NCI-H187 treated with DMSO at 0.1 percent for 48 hours (cell line): ENCODE measurements around the gene GNAO1.
A peak's percentile ranks its signal among the peaks of the same experiment; 100 is the strongest.

Source experiments
- DNase-seq: peaks from one replicate; lab custom pipeline; 2025; lab: John Stamatoyannopoulos, UW

GNAO1 gene

DNA sequence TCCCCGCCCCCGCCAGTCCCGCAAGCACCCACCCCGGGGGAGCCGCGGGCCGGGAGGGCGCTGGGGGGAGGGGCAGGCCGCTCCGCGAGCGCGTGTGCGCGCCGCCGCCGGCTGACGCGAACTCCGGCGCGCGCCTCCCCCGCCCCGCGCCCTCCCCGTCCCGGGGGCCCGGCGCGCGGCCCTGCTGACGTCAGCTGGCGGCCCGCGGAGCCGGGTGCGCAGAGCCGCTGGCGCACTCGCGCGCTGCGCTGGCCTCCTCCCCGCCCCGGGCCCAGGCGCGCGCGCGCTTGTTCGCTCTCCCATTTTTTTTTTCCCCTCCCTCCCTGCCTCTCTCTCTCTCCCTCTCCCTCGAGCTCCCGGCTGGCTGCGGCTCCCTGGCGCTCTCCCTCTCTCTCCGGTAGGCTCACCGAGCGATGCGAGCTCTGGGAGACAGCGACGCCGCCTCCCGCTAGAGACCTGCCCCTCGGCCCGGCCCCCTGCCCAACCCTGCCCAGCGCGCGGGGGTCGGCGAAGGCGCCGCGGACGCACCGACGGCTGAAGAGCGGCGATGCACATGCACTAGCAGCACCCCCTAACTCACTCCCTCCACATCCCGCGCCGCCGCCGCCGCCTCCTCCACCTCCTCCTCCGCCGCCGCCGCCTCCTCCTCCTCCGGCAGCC, at the start of gene GNAO1:
Gene GNAO1, plus strand, starts transcription at position 334 of the 660 bp plus-strand sequence. CDS start 747 bp downstream, outside the sequence.
- DNase-seq: no peak

- no peak for DNase-seq
These were observed 47.6 kb upstream of the GNAO1 start for GRCh38 chr16:56143666-56144065.

- peak; percentile 33 for DNase-seq
These were observed 45.9 kb upstream of the GNAO1 start for GRCh38 chr16:56145369-56145768.

DNA sequence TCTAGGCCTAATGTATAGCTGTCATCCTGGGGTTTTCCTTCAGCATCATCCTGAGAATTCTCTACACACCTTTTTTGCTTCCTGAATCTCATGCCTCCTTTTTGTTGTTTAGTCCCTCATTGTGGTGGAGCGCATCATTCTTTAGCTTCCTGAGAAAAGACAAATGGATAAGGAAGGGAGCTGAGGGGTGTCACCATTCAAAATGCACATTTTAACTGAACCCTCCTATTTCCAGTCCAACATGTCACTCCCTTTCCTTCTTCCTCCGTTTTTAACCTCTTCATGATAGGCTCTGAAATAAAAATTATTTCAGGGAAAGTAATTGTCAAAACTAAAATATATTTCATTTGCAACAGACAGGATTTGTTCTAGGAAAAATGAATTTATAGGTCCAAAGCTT, 39.7 kb upstream of the GNAO1 start:
- no peak for DNase-seq

DNA sequence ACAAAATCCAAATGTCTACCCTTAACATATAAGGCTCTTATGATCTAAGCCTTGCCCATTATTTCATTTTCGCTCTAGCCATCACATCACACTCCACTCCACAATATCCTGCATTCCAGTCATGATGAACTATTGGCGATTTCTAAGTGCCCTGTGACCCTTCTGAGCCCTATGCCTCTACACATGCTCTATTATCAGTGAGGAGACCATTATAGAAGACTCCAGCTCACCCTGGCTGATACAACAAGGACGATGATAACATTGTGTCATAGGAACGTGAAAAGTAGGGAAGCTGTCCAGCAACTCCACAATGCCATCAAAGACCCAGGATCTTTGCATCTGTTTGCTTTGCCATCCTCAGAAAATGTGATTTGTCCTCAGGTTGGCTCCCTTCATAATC, 29.6 kb upstream of the GNAO1 start:
- no peak for DNase-seq

DNA sequence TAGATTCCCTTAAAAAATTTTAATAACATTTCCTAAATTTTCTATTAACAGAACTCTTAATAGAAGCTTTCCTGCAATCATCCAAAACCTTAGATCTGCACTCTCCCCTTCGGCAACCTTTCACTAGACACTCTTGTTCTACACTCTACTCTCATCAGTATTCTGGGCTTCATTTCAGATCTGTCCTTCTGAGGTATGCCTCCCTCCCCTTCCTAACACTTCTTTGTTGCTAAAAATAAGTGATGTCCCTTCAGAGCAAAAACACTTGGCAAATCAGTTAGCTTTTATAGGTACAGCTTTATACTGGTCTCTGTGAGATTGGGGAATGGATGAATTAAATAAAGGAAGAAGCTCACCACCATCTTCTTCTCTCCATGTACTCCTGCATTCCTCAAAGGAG, 28.2 kb upstream of the GNAO1 start:
- DNase-seq: no peak

DNA sequence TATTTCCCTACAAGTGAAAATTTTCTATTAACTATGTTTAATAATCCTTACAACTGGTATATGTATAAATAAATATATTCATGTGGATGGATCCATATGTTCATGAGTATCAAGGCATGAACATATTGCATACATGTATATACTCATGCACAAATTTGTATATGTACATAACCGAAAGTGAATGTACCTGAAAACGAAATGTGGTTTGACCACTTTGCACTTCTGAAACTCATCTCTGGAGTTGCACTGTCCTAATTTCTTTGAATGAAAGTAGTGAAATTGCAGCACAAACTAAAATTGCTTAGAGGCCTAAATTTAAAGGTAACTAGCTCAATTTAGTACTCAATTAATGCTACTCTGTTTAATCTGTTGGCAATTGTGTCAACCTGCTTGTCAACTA, 27.4 kb upstream of the GNAO1 start:
- DNase-seq: no peak

- DNase-seq: no peak
These were observed 26.7 kb upstream of the GNAO1 start for GRCh38 chr16:56164636-56165035.

DNA sequence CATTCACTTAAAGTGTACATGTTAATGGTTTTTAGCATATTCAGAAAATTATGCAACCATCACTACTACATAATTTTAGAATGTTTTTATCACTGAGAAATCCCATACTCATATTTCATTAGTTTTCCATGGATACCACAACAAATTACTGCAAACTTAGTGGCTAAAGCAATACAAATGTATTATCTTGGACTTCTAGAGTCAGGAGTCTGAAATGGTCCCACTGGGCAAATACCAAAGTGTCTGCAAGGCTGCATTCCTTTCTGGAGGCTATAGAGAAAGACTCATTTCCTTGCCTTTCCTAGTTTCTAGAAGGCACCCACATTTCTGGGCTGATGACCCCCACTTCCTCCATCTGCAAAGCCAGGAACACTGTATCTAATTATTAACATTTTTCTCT, 16.9 kb upstream of the GNAO1 start:
- no peak for DNase-seq

GRCh38 chr16:56181401-56181800, 9.9 kb upstream of the GNAO1 start:
- DNase-seq: no peak

DNA sequence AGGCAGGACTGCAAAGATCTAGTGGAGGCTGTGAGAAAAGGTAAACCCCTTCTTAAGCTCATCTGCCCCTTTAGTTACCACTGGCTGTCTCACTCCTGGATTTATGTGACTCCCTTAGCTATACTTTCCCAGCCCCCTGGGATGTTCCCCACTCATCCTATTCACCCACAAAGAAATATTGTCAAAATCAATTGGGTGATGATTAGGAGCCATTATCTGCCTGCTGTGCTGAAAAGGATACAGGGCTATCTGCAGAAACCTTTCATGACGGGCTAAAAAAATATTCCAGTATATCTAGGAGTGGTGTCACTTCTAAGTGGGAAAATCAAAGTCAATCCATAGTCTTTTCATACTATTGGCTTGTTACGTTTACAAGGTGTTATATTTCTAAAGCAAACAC, 8.0 kb upstream of the GNAO1 start:
- DNase-seq: no peak

GRCh38 chr16:56190048-56190676, 1.1 kb upstream of the GNAO1 start:
- no peak for DNase-seq

- DNase-seq: no peak
These were observed 573 bp upstream of the GNAO1 start for GRCh38 chr16:56190677-56191155.

- no peak for DNase-seq
These were observed 746 bp downstream of the GNAO1 start for GRCh38 chr16:56191835-56192634.

- no peak for DNase-seq
These were observed 1.3 kb downstream of the GNAO1 start for GRCh38 chr16:56192635-56192945.

DNA sequence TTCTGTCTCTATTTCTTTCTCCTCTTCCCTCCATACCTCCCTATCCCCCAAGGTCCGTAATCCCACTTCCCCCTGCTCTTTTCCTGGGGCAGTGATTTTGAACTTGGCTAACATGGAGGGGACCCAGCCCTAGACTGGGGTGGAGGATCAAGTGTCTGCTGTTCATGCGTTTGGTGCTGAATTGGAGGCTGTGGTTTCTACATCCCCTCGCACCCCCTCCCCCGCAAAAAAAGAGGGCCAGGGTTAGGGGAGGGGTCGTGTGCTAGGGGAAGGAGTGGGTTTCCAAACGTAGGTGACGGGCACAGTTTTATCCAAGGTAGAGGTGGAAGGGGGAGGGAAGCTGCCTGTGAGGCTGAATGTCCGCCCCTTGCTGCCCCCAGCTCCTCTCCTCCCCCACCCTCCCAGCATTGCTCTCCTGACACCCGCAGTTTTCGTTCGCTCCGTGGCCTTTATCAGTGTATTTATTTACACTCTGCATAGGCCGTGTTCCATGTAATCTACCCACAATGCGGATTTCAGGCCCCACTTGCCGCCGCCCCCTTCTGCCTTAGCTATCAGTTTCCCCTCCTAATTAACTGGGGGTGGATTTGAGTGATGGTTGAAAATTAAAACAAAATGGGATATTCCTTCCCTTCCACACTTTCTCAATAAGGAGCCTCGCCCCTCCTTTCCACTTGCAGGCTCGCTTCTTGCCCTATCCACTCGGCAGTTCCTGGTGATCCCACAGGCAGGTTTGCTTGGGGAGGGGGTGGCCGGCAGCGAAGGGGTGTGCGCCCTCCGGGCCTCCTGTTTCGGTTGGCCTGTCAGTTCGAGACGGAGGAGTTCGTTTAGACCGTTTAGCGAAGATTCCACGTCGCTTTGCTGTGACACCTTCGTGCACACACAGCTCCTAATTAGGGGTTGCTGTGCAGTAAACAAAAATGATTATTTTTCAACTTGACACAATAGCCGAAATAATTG, 2.0 kb downstream of the GNAO1 start:
- DNase-seq: no peak

DNA sequence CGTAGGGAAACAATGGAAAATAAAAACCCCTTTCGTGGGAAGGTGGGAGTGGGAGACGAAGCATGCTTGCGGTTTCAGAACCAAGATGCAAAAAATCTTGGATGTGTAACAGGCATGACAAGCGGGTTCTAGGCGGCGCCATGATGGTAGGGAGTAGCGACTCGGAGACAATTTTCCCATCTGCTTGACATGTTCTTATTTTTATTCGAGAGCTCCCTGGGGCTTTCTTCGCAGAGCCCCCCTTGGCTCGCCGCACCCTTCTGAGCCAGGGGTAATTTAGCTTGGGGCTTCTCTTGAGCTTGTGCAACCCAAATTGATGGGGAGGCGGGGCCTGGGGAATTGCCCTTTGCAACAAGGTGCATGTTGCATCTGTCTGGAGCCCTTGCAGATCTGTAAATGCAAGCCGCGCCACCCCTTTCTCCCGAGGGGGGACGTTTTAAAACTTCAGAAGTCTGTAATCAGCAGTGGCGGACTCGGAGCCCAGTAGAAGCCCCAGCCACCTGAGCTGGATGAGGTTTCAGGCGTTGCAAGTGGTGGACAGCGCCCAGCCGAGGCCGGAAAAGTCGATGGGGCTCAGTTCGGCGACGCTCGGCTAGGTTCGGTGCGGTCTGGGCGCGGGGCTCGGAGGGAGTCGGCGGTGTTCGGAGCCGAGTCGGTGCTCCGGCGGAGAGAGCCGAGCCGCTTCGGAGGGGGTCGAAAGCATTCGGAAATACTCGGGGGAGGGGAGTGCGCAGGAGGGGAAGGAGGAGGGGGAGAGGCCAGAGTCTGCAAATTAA, 2.9 kb downstream of the GNAO1 start:
- no peak for DNase-seq

GRCh38 chr16:56195151-56195550, 3.9 kb downstream of the GNAO1 start:
- peak; percentile 41 for DNase-seq

DNA sequence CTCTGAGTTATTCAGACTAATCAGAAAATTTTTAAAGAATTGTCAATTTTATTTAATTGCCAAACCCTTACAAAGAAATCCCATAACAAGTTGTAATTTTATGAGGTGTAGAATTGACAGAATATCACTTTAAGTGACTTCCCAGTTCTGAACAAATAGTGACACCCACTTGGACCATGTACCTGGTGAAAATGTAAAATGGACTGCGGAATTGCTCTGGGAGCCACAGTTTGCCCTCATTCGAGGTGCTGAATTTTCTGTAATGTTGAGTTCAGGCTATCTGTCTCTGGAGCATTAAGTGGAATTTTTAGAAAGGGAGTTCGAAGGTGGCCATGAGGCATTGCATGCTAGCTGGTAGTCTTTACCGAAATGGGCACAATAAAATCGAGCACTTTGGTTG, 5.1 kb downstream of the GNAO1 start:
- DNase-seq: no peak

DNA sequence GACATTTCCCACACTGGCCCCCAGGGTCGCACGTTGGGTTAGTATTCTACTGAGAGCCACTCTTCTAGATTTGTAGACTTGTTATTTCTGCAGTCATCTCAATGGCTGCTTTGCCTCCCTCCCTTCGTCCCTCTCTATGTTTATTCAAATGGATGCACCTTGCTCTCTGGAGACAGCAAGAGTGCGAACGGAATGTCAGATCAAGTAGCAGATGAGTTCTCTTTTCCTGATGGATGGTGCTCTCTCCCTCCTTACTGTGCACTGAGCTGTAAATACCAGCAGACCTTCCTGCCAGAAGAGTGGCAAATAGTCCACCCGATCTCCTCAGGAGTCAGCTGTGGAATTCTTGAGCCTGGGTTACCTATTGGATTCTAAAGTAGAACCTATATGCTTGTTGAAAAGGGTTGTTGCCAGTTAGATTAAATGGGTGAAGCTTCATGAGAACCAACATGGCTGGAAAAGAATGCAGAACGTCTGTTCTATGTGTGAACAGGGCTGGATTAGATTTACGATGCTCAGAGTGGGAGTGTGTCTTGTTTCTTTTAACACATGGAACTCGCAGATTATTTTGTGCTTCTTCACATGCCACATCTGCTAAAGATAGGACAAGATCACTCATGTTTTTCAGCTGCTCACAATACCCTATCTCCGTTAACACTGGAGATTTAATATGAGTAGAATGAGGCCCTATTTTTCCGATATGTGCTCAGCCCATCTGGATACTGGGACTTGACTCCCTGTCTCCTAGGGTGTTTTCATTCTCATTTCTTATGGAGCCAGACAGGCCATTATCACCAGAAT, 6.1 kb downstream of the GNAO1 start:
- peak; percentile 36 for DNase-seq
